Subcutaneous abdominal adipose tissue (tissue), 5 donors: ENCODE results near the gene ATF7IP2.
"Not testable (repeated sequence)": the region's sequence is repeated elsewhere in the genome, so short reads cannot be mapped to it uniquely, and the experiment has no call there.

Experiments
- H3K27ac ChIP-seq: one replicate; pipeline ENCODE4 v1.7.0; 2013; ENCODE audit warnings: low read depth, mild to moderate bottlenecking, inconsistent platforms, low read length, moderate library complexity
- H3K27me3 ChIP-seq, 5 donors: one replicate each; pipeline ENCODE4 v1.7.0; 2013; ENCODE audit warnings: low read length in 5 of 5, inconsistent platforms in 1 of 5; ENCODE audit not compliant: control insufficient read depth in 5 of 5, insufficient read depth in 4 of 5
- H3K36me3 ChIP-seq, 5 donors: one replicate each; pipeline ENCODE4 v1.7.0; 2013; ENCODE audit warnings: low read length in 5 of 5; ENCODE audit not compliant: control insufficient read depth in 5 of 5, insufficient read depth in 5 of 5
- H3K4me1 ChIP-seq, 5 donors: one replicate each; pipeline ENCODE4 v1.7.0; 2013; ENCODE audit warnings: low read length in 5 of 5, mild to moderate bottlenecking in 3 of 5, moderate library complexity in 1 of 5; ENCODE audit not compliant: control insufficient read depth in 5 of 5, insufficient read depth in 5 of 5
- H3K4me3 ChIP-seq, 5 donors: one replicate each; pipeline ENCODE4 v1.7.0; 2013; ENCODE audit warnings: low read length in 5 of 5, low read depth in 1 of 5
- H3K9ac ChIP-seq, 5 donors: one replicate each; pipeline ENCODE4 v1.7.0; 2013; ENCODE audit warnings: low read length in 5 of 5, mild to moderate bottlenecking in 4 of 5, moderate library complexity in 3 of 5
- H3K9me3 ChIP-seq, 5 donors: one replicate each; pipeline ENCODE4 v1.7.0; 2013; ENCODE audit warnings: low read length in 5 of 5; ENCODE audit not compliant: control insufficient read depth in 5 of 5
- donor health status: healthy.
- donor health status: healthy.
- donor health status: healthy.
- donor health status: healthy.
- donor health status: healthy.

ATF7IP2 gene

GRCh38 chr16:10502776-10503175 lies 116.9 kb downstream of the ATF7IP2 start:
- no peaks in the 10 kb centered on the region for H3K4me1 ChIP-seq
- no peak overlapping the region for H3K4me3 ChIP-seq
- peaks cover 0 to under 1% (median 0%) of the 10 kb centered on the region in 5 donors for H3K36me3 ChIP-seq
- H3K9ac ChIP-seq, result no peak overlapping the region
- no peak overlapping the region for H3K27ac ChIP-seq
- H3K27me3 ChIP-seq, result no peaks in the 10 kb centered on the region
- H3K9me3 ChIP-seq, result no peaks in the 10 kb centered on the region

- no peak overlapping the region for H3K27ac ChIP-seq
- H3K27me3 ChIP-seq, result no peaks in the 10 kb centered on the region
Measured at GRCh38 chr16:10504404-10504885, 118.6 kb downstream of the ATF7IP2 start.

GRCh38 chr16:10505286-10505685 lies 119.4 kb downstream of the ATF7IP2 start:
- H3K4me3 ChIP-seq, H3K27ac ChIP-seq, H3K9ac ChIP-seq, H3K27me3 ChIP-seq, H3K36me3 ChIP-seq, H3K4me1 ChIP-seq, H3K9me3 ChIP-seq: not testable (repeated sequence)

More at GRCh38 chr16:10504404-10504885, 118.6 kb downstream of the ATF7IP2 start:
- Histone ChIP-seq H3K4me3 (no peak overlapping the region), H3K36me3 (no peaks in the 10 kb centered on the region), H3K9me3 (no peaks in the 10 kb centered on the region), H3K9ac (no peak overlapping the region), H3K4me1 (no peaks in the 10 kb centered on the region)

GRCh38 chr16:10509534-10510025 lies 123.7 kb downstream of the ATF7IP2 start:
- Histone ChIP-seq H3K27me3 (no peaks in the 10 kb centered on the region), H3K9ac (no peak overlapping the region), H3K36me3 (no peaks in the 10 kb centered on the region), H3K4me3 (no peak overlapping the region), H3K4me1 (peaks cover 0 to 13% (median 5%) of the 10 kb centered on the region in 5 donors), H3K27ac (no peak overlapping the region), H3K9me3 (no peaks in the 10 kb centered on the region)

- H3K4me1 ChIP-seq, result peaks cover 0 to 19% (median 12%) of the 10 kb centered on the region in 5 donors
- H3K4me3 ChIP-seq, result no peak overlapping the region
- H3K36me3 ChIP-seq, result no peaks in the 10 kb centered on the region
- no peaks in the 10 kb centered on the region for H3K27me3 ChIP-seq
- H3K9ac ChIP-seq, result no peak overlapping the region
- no peaks in the 10 kb centered on the region for H3K9me3 ChIP-seq
- no peak overlapping the region for H3K27ac ChIP-seq
Measured at GRCh38 chr16:10510279-10510678, 124.4 kb downstream of the ATF7IP2 start.

GRCh38 chr16:10511829-10512228 lies 126.0 kb downstream of the ATF7IP2 start:
- no peaks in the 10 kb centered on the region for H3K36me3 ChIP-seq
- H3K9me3 ChIP-seq, result no peaks in the 10 kb centered on the region
- no peak overlapping the region for H3K4me3 ChIP-seq
- H3K27ac ChIP-seq, result no peak overlapping the region
- peaks cover 0 to 19% (median 14%) of the 10 kb centered on the region in 5 donors for H3K4me1 ChIP-seq
- H3K27me3 ChIP-seq, result no peaks in the 10 kb centered on the region
- H3K9ac ChIP-seq, result no peak overlapping the region

GRCh38 chr16:10514369-10515055 lies 128.7 kb downstream of the ATF7IP2 start:
- H3K4me3 ChIP-seq, result no peak overlapping the region
- no peaks in the 10 kb centered on the region for H3K36me3 ChIP-seq
- no peaks in the 10 kb centered on the region for H3K9me3 ChIP-seq
- peaks cover 0 to 19% (median 14%) of the 10 kb centered on the region in 5 donors for H3K4me1 ChIP-seq
- no peaks in the 10 kb centered on the region for H3K27me3 ChIP-seq
- H3K9ac ChIP-seq, result peak overlapping the region in 1 of 5 donors; percentile 31
- no peak overlapping the region for H3K27ac ChIP-seq

GRCh38 chr16:10517868-10518267 lies 132.0 kb downstream of the ATF7IP2 start:
- Histone ChIP-seq H3K4me1 (peaks cover 0 to 19% (median 14%) of the 10 kb centered on the region in 5 donors), H3K4me3 (no peak overlapping the region), H3K36me3 (no peaks in the 10 kb centered on the region), H3K27me3 (no peaks in the 10 kb centered on the region), H3K9ac (no peak overlapping the region), H3K27ac (no peak overlapping the region), H3K9me3 (no peaks in the 10 kb centered on the region)

- Histone ChIP-seq H3K4me3 (no peak overlapping the region), H3K27me3 (no peaks in the 10 kb centered on the region), H3K4me1 (peaks cover 0 to 15% (median 14%) of the 10 kb centered on the region in 5 donors), H3K9ac (no peak overlapping the region), H3K9me3 (no peaks in the 10 kb centered on the region), H3K27ac (no peak overlapping the region), H3K36me3 (peaks cover 0 to 1% (median 0%) of the 10 kb centered on the region in 5 donors)
Measured at GRCh38 chr16:10518479-10519041, 132.7 kb downstream of the ATF7IP2 start.

GRCh38 chr16:10519297-10519696 lies 133.4 kb downstream of the ATF7IP2 start:
- H3K27ac ChIP-seq, result no peak overlapping the region
- H3K36me3 ChIP-seq, result peaks cover 0 to 8% (median 0%) of the 10 kb centered on the region in 5 donors
- H3K4me1 ChIP-seq, result peaks cover 0 to 12% (median 9%) of the 10 kb centered on the region in 5 donors
- H3K9ac ChIP-seq, result no peak overlapping the region
- no peak overlapping the region for H3K4me3 ChIP-seq
- no peaks in the 10 kb centered on the region for H3K9me3 ChIP-seq
- no peaks in the 10 kb centered on the region for H3K27me3 ChIP-seq
